IMR-90 (cell line): ENCODE data around the gene TBXAS1. TPM values are rescaled to one million over a fixed set of nuclear protein-coding genes. Genes with fewer than 3 reads are reported as not detected.

Experiments
- ATAC-seq: fragments of 200-7000 bp; cut with Tn5 transposase; 2 replicates; pipeline ENCODE4 v1.9.1; 2020; ENCODE audit warnings: low read depth, mild to moderate bottlenecking, moderate library complexity
- BruUV-seq: library from RNA; stranded (reverse); fragments of 400-500 nt; replicated peaks from 2 replicates; lab custom pipeline; 2021; lab: Mats Ljungman, UMichigan
- CTCF ChIA-PET: fragments of 300-600 bp; formaldehyde crosslinking; extraction: SDS; loops from one replicate; lab custom pipeline; 2021; ENCODE audit warnings: antibody characterized with exemption; lab: Yijun Ruan, JAX
- POLR2A ChIA-PET: fragments of 300-600 bp; sonication (Branson Sonifier 250); formaldehyde crosslinking; loops from one replicate; lab custom pipeline; 2022; ENCODE audit warnings: antibody characterized with exemption; ENCODE audit not compliant: unreplicated experiment; lab: Charles Lee
- DNase-seq: peaks from one replicate; pipeline ENCODE4 v3.0.0; 2013
- H2AFZ ChIP-seq: replicated peaks from 2 replicates; pipeline ENCODE3; 2013; ENCODE audit warnings: low read length, mild to moderate bottlenecking; ENCODE audit not compliant: poor library complexity
- H2AK5ac ChIP-seq: 2 replicates; pipeline ENCODE4 v1.6.1; 2013; ENCODE audit warnings: low read depth, low read length, inconsistent platforms
- H2AK9ac ChIP-seq: replicated peaks from 2 replicates; pipeline ENCODE3; 2013; ENCODE audit warnings: mild to moderate bottlenecking, low read depth, low read length, moderate library complexity; ENCODE audit not compliant: poor library complexity
- H2BK120ac ChIP-seq: 2 replicates; pipeline ENCODE4 v1.6.1; 2013; ENCODE audit warnings: low read depth, low read length, inconsistent platforms
- H2BK15ac ChIP-seq: 3 replicates; pipeline ENCODE4 v1.6.1; 2013; ENCODE audit warnings: low read depth, low read length, inconsistent platforms
- H2BK20ac ChIP-seq: 2 replicates; pipeline ENCODE4 v1.6.1; 2013; ENCODE audit warnings: low read depth, mild to moderate bottlenecking, inconsistent platforms, low read length, moderate library complexity
- H2BK5ac ChIP-seq: 2 replicates; pipeline ENCODE4 v1.6.1; 2013; ENCODE audit warnings: mild to moderate bottlenecking, low read depth, low read length, inconsistent platforms; ENCODE audit not compliant: poor library complexity, severe bottlenecking
- H3K14ac ChIP-seq: replicated peaks from 2 replicates; pipeline ENCODE4 v1.6.1; 2013; ENCODE audit warnings: low read depth, low read length, inconsistent platforms
- H3K18ac ChIP-seq: 2 replicates; pipeline ENCODE4 v1.6.1; 2013; ENCODE audit warnings: low read depth, low read length, control low read depth
- H3K23ac ChIP-seq: 2 replicates; pipeline ENCODE4 v1.6.1; 2013; ENCODE audit warnings: low read depth, low read length, inconsistent platforms
- H3K27ac ChIP-seq: 2 replicates; pipeline ENCODE4 v1.5.1; 2013; ENCODE audit warnings: mild to moderate bottlenecking, control low read depth, low read length; ENCODE audit not compliant: insufficient read depth
- H3K27me3 ChIP-seq: 2 replicates; pipeline ENCODE4 v1.6.1; 2013; ENCODE audit warnings: low read length; ENCODE audit not compliant: control insufficient read depth, insufficient read depth
- H3K36me3 ChIP-seq: 2 replicates; pipeline ENCODE4 v1.6.1; 2013; ENCODE audit warnings: low read length, mixed read lengths; ENCODE audit not compliant: control insufficient read depth, insufficient read depth
- H3K4ac ChIP-seq: 2 replicates; pipeline ENCODE4 v1.6.1; 2013; ENCODE audit warnings: low read depth, low read length, inconsistent platforms
- H3K4me1 ChIP-seq: 2 replicates; pipeline ENCODE4 v1.6.1; 2013; ENCODE audit warnings: low read length, mixed read lengths; ENCODE audit not compliant: control insufficient read depth, insufficient read depth
- H3K4me2 ChIP-seq: 2 replicates; pipeline ENCODE4 v1.6.1; 2013; ENCODE audit warnings: low read depth, mild to moderate bottlenecking, control low read depth, low read length, moderate library complexity
- H3K4me3 ChIP-seq: 2 replicates; pipeline ENCODE4 v1.5.1; 2013; ENCODE audit warnings: low read depth, mild to moderate bottlenecking, control low read depth, low read length, moderate library complexity; ENCODE audit not compliant: insufficient read depth
- H3K56ac ChIP-seq: 2 replicates; pipeline ENCODE4 v1.6.1; 2013; ENCODE audit warnings: low read length, inconsistent platforms; ENCODE audit not compliant: insufficient read depth; ENCODE audit errors: extremely low read depth
- H3K79me1 ChIP-seq, 2 experiments: 2 replicates each; pipeline ENCODE4 v1.6.1; 2013; ENCODE audit warnings: low read length in 2 of 2, inconsistent platforms in 1 of 2, low read depth in 1 of 2
- H3K9ac ChIP-seq: 2 replicates; pipeline ENCODE4 v1.6.1; 2013; ENCODE audit warnings: low read depth, low read length, control low read depth
- H3K9me1 ChIP-seq: 2 replicates; pipeline ENCODE4 v1.6.1; 2013; ENCODE audit warnings: low read length, inconsistent platforms; ENCODE audit not compliant: insufficient read depth
- H3K9me3 ChIP-seq: 2 replicates; pipeline ENCODE4 v1.6.1; 2013; ENCODE audit warnings: low read length; ENCODE audit not compliant: control insufficient read depth, insufficient read depth
- H4K20me1 ChIP-seq: 2 replicates; pipeline ENCODE4 v1.6.1; 2013; ENCODE audit warnings: low read length, inconsistent platforms; ENCODE audit not compliant: insufficient read depth
- H4K5ac ChIP-seq: 2 replicates; pipeline ENCODE4 v1.6.1; 2013; ENCODE audit warnings: mild to moderate bottlenecking, low read depth, low read length, control low read depth
- H4K8ac ChIP-seq, 2 experiments: 2 replicates each; pipeline ENCODE4 v1.6.1; 2013; ENCODE audit warnings: low read depth in 2 of 2, low read length in 2 of 2, control low read depth in 1 of 2, inconsistent platforms in 1 of 2
- H4K91ac ChIP-seq: 2 replicates; pipeline ENCODE4 v1.6.1; 2013; ENCODE audit warnings: low read depth, low read length, inconsistent platforms; ENCODE audit not compliant: insufficient read depth
- BHLHE40 ChIP-seq: fragments of 150-350 bp; IDR thresholded peaks from 2 replicates; pipeline ENCODE4 v1.6.1; 2016; ENCODE audit warnings: mild to moderate bottlenecking, low read depth, low read length
- CEBPB ChIP-seq: IDR thresholded peaks from 2 replicates; pipeline ENCODE4 v1.6.1; 2012; ENCODE audit warnings: low read depth, low read length, improper control_type of control experiment
- CHD1 ChIP-seq: IDR thresholded peaks from 2 replicates; pipeline ENCODE4 v1.6.1; 2012; ENCODE audit warnings: low read depth, low read length, improper control_type of control experiment
- CTCF ChIP-seq: conservative IDR thresholded peaks from 2 replicates; pipeline ENCODE4 v1.5.1; 2012; ENCODE audit warnings: mild to moderate bottlenecking, low read depth, low read length, improper control_type of control experiment
- ELK1 ChIP-seq: fragments of 150-350 bp; IDR thresholded peaks from 2 replicates; pipeline ENCODE4 v1.6.1; 2016; ENCODE audit warnings: low read depth, mild to moderate bottlenecking, low read length, moderate library complexity, borderline replicate concordance
- FOS ChIP-seq: fragments of 150-350 bp; IDR thresholded peaks from 2 replicates; pipeline ENCODE4 v1.6.1; 2016; ENCODE audit warnings: low read depth, low read length
- MAFK ChIP-seq: IDR thresholded peaks from 2 replicates; pipeline ENCODE4 v1.6.1; 2012; ENCODE audit warnings: low read depth, low read length, improper control_type of control experiment
- MAZ ChIP-seq: IDR thresholded peaks from 2 replicates; pipeline ENCODE4 v1.6.1; 2012; ENCODE audit warnings: low read depth, mild to moderate bottlenecking, low read length, improper control_type of control experiment, moderate library complexity, borderline replicate concordance
- MXI1 ChIP-seq: IDR thresholded peaks from 2 replicates; pipeline ENCODE4 v1.6.1; 2012; ENCODE audit warnings: low read depth, mild to moderate bottlenecking, low read length, moderate library complexity, borderline replicate concordance
- NFE2L2 ChIP-seq: fragments of 150-350 bp; IDR thresholded peaks from 2 replicates; pipeline ENCODE4 v1.6.1; 2016; ENCODE audit warnings: low read depth, mild to moderate bottlenecking, low read length
- POLR2A ChIP-seq: IDR thresholded peaks from 2 replicates; pipeline ENCODE4 v1.6.1; 2012; ENCODE audit warnings: mild to moderate bottlenecking, low read depth, low read length
- RAD21 ChIP-seq: IDR thresholded peaks from 2 replicates; pipeline ENCODE4 v1.6.1; 2012; ENCODE audit warnings: low read length, improper control_type of control experiment
- RCOR1 ChIP-seq: IDR thresholded peaks from 2 replicates; pipeline ENCODE4 v1.6.1; 2012; ENCODE audit warnings: mild to moderate bottlenecking, low read length, improper control_type of control experiment; ENCODE audit not compliant: insufficient replicate concordance
- RFX5 ChIP-seq: IDR thresholded peaks from 2 replicates; pipeline ENCODE4 v1.8.0; 2012; ENCODE audit warnings: low read depth, mild to moderate bottlenecking, low read length, moderate library complexity
- SMC3 ChIP-seq: fragments of 150-350 bp; IDR thresholded peaks from 2 replicates; pipeline ENCODE4 v1.6.1; 2016; ENCODE audit warnings: low read depth, mild to moderate bottlenecking, antibody characterized with exemption, low read length, moderate library complexity
- USF2 ChIP-seq: fragments of 150-350 bp; IDR thresholded peaks from 2 replicates; pipeline ENCODE4 v1.6.1; 2017; ENCODE audit warnings: mild to moderate bottlenecking, antibody characterized with exemption, low read length, low read depth
- WGBS, 2 experiments: methylation state at CpG; one replicate each; pipeline versions ENCODE4 v1.1.5 to v1.1.7; 2013; ENCODE audit warnings: missing lambda C conversion rate in 2 of 2; ENCODE audit not compliant: insufficient read length in 1 of 2; ENCODE audit errors: extremely low coverage in 2 of 2; 5-methylcytosine and 5-hydroxymethylcytosine counted together
- dilution Hi-C: fragments of 300-500 bp; cut with HindIII; formaldehyde crosslinking; loops from one replicate; pipeline ENCODE4 v1.14.3; 2018; ENCODE audit warnings: low sequenced_read_pairs; ENCODE audit not compliant: unreplicated experiment
- in situ Hi-C: fragments of 300-500 bp; cut with MboI; formaldehyde crosslinking; loops from 3 replicates; pipeline ENCODE4 v1.14.3; 2019; ENCODE audit warnings: low sequenced_read_pairs, inconsistent platforms, mixed read lengths
- intact Hi-C: fragments of 100-400 bp; cut with micrococcal nuclease; formaldehyde crosslinking; loops from 2 replicates; pipeline ENCODE4 v1.10.0; 2022
- polyA plus RNA-seq, 3 experiments: library from polyadenylated mRNA; depleted of rRNA; stranded (reverse); fragments of >200 nt; gene quantifications; 2 replicates each; pipeline ENCODE4 v1.2.3, GENCODE V29; 2012; ENCODE audit warnings: low replicate concordance in 1 of 3
- total RNA-seq: library from RNA; depleted of rRNA; stranded (reverse); fragments of >200 nt; gene quantifications from 2 replicates; pipeline ENCODE4 v1.2.3, GENCODE V29; 2012

Gene TBXAS1
- total and polyA plus RNA-seq, 2 of the 4 experiments (the other 2 are of a cell fraction) = 5.9 to 10.8 TPM

GRCh38 chr7:140019606-140020005 is 190.5 kb downstream of the TBXAS1 start:
- Histone ChIP-seq H3K27ac (no peak overlapping the region), H3K9me1 (peaks cover 4% of the 10 kb centered on the region; the same call in 1 of the 2 replicates), H3K56ac (no peak overlapping the region), H2AK5ac (no peak overlapping the region), H2AK9ac (no peak overlapping the region), H2BK15ac (no peak overlapping the region), H4K8ac (no peak overlapping the region), H3K9me3 (no peaks in the 10 kb centered on the region), H3K4me1 (no peaks in the 10 kb centered on the region), H3K79me1 (no peaks in the 10 kb centered on the region), H3K4me3 (no peak overlapping the region), H3K36me3 (peaks cover 4% of the 10 kb centered on the region; the same call in 1 of the 2 replicates), H2BK5ac (no peak overlapping the region), H3K4ac (no peak overlapping the region), H4K5ac (no peak overlapping the region), H2BK20ac (no peak overlapping the region), H4K91ac (no peak overlapping the region), H2AFZ (no peak overlapping the region), H3K18ac (no peak overlapping the region), H3K23ac (no peak overlapping the region), H3K14ac (no peak overlapping the region), H2BK120ac (no peak overlapping the region), H3K9ac (no peak overlapping the region), H3K27me3 (no peaks in the 10 kb centered on the region; the same call in 1 of the 2 replicates), H3K4me2 (no peak overlapping the region), H4K20me1 (no peaks in the 10 kb centered on the region)
- ChIA-PET POLR2A (no interaction called here), CTCF (interaction anchor here (0.6 to 1.2 kb wide), 2 partner anchors 11 to 88 kb away, joined by 3 to 4 read pairs; no protein-coding TSS in a partner anchor)
- DNase-seq (no peak), ATAC-seq (no peak; the same call in none of the 2 replicates)
- in situ Hi-C loops (no loop called here), dilution Hi-C loops (no loop called here), intact Hi-C loops (no loop called here)
- BruUV-seq = no TSS peak
- WGBS, 2 experiments = 50% methylated on average over 1 of the region's 3 CpGs; no CpG with 5 or more reads in 1 of the 2 experiments
- no peak for TF ChIP-seq BHLHE40
- no peak for TF ChIP-seq CTCF
- TF ChIP-seq CHD1 = no peak
- TF ChIP-seq ELK1 = no peak
- no peak for TF ChIP-seq RAD21
- no peak for TF ChIP-seq MXI1
- TF ChIP-seq FOS = no peak
- TF ChIP-seq RCOR1 = no peak
- TF ChIP-seq MAFK = no peak
- no peak for TF ChIP-seq CEBPB
- no peak for TF ChIP-seq RFX5
- TF ChIP-seq SMC3 = no peak
- no peak for TF ChIP-seq NFE2L2
- no peak for TF ChIP-seq MAZ
- no peak for TF ChIP-seq POLR2A
- TF ChIP-seq USF2 = no peak
